ENCODE data around the gene ZBED4. TPM values are rescaled to one million over a fixed set of nuclear protein-coding genes. Genes with fewer than 3 reads are reported as not detected.

The ZBED4 gene
- total and polyA plus RNA-seq, 2 of the 13 experiments (the other 11 are each of a cell fraction or from before 2014, with no cell fraction given), result 5.4 to 9.6 TPM

- no peak for TF ChIP-seq USF2 (IDR thresholded peaks at IDR 0.05; ENCODE audit: low read depth, low read length)
- TF ChIP-seq USF2 (CRISPR knock-in tag; IDR thresholded peaks at IDR 0.05; ENCODE audit: borderline replicate concordance), result peak; percentile 23; the same call in 1 of the 2 replicates
- no peak for TF ChIP-seq ZSCAN30 (CRISPR knock-in tag; IDR thresholded peaks at IDR 0.05)
- no peak for TF ChIP-seq YEATS4 (CRISPR knock-in tag; IDR thresholded peaks at IDR 0.05; ENCODE audit: borderline replicate concordance)
- TF ChIP-seq ZNF501 (CRISPR knock-in tag; IDR thresholded peaks at IDR 0.05), result peak; percentile 33
These were observed 13.9 kb downstream of the ZBED4 start (continued) for GRCh38 chr22:49867303-49868265.

GRCh38 chr22:49869086-49869830 is 15.6 kb downstream of the ZBED4 start:
- in situ Hi-C loops (cut with HindIII; ENCODE audit: extremely low pct_ligation_motif_present, low pct_unique_long_range_greater_than_20kb), result no loop called here
- CTCF ChIA-PET (ENCODE audit: low intra/inter-chr PET ratio, low total read pairs), result no interaction called here
- POLR2A ChIA-PET, result interaction anchor here (1.8 kb wide), 1 partner anchor 17 kb away, joined by 6 read pairs; no protein-coding TSS in a partner anchor
- TF ChIP-seq HOXA5 (CRISPR knock-in tag; IDR thresholded peaks at IDR 0.05), result no peak
- TF ChIP-seq ZNF562 (CRISPR knock-in tag; IDR thresholded peaks at IDR 0.05; ENCODE audit: borderline replicate concordance), result no peak
- peak; percentile 73; the same call in 1 of the 2 replicates for TF ChIP-seq ZBTB38 (CRISPR knock-in tag; IDR thresholded peaks at IDR 0.05)
- no peak for TF ChIP-seq AKAP8 (CRISPR knock-in tag; IDR thresholded peaks at IDR 0.05)
- TF ChIP-seq ZBTB33 (CRISPR knock-in tag; IDR thresholded peaks at IDR 0.05), result peak; percentile 88
- no peak for TF ChIP-seq RARA (CRISPR knock-in tag; IDR thresholded peaks at IDR 0.05)
- no peak for TF ChIP-seq PCBP1 (IDR thresholded peaks at IDR 0.05; ENCODE audit: borderline replicate concordance, low read depth, low read length)
- TF ChIP-seq ZNF317 (CRISPR knock-in tag; IDR thresholded peaks at IDR 0.05), result peak; percentile 98
- TF ChIP-seq NFYC (CRISPR knock-in tag; IDR thresholded peaks at IDR 0.05), result no peak

More at GRCh38 chr22:49869086-49869830, 15.6 kb downstream of the ZBED4 start:
- ATAC-seq (no peak), DNase-seq (ENCODE audit: low spot score) (no peak), FAIRE-seq (no peak)
- Histone ChIP-seq H3K27ac (ENCODE audit: extremely low read length, insufficient read depth, low read length) (no peak overlapping the region), H2AFZ (ENCODE audit: low read length) (no peak overlapping the region), H4K20me1 (ENCODE audit: insufficient read depth, low read length) (peaks cover 11% of the 10 kb centered on the region; the same call in 1 of the 2 replicates), H3K27me3 (ENCODE audit: control insufficient read depth in 1 of 2, insufficient read depth in 2 of 2, low read length in 2 of 2) (no peaks in the 10 kb centered on the region), H3K79me2 (ENCODE audit: insufficient read depth, low read length) (peaks cover 79% of the 10 kb centered on the region), H3K36me3 (replicated peaks in 1 of 2; ENCODE audit: control insufficient read depth in 1 of 2, insufficient read depth in 2 of 2, low read length in 2 of 2) (no peaks in the 10 kb centered on the region; a peak in 1 of 5 replicates), H3K4me3 (replicated peaks in 1 of 3; ENCODE audit: insufficient read depth in 1 of 3, low read depth in 2 of 3, low read length in 3 of 3) (no peak overlapping the region), H3K9ac (ENCODE audit: insufficient read depth, low read depth, low read length) (no peak overlapping the region), H3K4me1 (ENCODE audit: insufficient read depth, low read length) (peaks cover 40% of the 10 kb centered on the region), H3K4me2 (ENCODE audit: low read depth, low read length) (no peak overlapping the region), H3K9me3 (ENCODE audit: low read length) (peaks cover 14% of the 10 kb centered on the region)
- BruUV-seq (replicated peaks), result no TSS peak
- intact Hi-C loops (cut with micrococcal nuclease; ENCODE audit: unreplicated experiment), result loop anchor here (1.0 kb wide), 1 partner anchor 49 kb away; the partner anchor contains the start of genes ALG12 and CRELD2
- WGBS (ENCODE audit: low lambda C conversion rate), result 75% methylated on average over 10 of the region's 17 CpGs

All from HepG2 (cell line).